Psoas muscle (tissue), 8 donors: ENCODE data around the gene MSH2. TPM values are rescaled to one million over a fixed set of nuclear protein-coding genes. Genes with fewer than 3 reads are reported as not detected.
"Not testable (repeated sequence)": the region's sequence is repeated elsewhere in the genome, so short reads cannot be mapped to it uniquely, and the experiment has no call there.

ENCODE experiments used
- ATAC-seq, 4 donors: fragments of 200-7000 bp; cut with Tn5 transposase; one replicate each; pipeline ENCODE4 v1.9.1; 2020; ENCODE audit warnings: moderate library complexity in 3 of 4, mild to moderate bottlenecking in 2 of 4
- DNase-seq, 2 donors: peaks; one replicate each; pipeline ENCODE4 v3.0.0-alpha.2; 2020
- H3K27ac ChIP-seq: fragments of 200-600 bp; one replicate; pipeline ENCODE4 v1.8.0; 2022
- H3K27me3 ChIP-seq, 3 donors: fragments of 200-600 bp in 1 of 3; one replicate each; pipeline versions ENCODE4 v1.6.1 to v1.8.0; 2013 to 2022; ENCODE audit warnings: low read length in 2 of 3, mild to moderate bottlenecking in 2 of 3, moderate library complexity in 1 of 3; ENCODE audit not compliant: insufficient read depth in 3 of 3
- H3K36me3 ChIP-seq, 2 donors: fragments of 200-600 bp in 1 of 2; one replicate each; pipeline versions ENCODE4 v1.6.1 to v1.8.0; 2013 to 2022; ENCODE audit warnings: low read depth in 1 of 2, mild to moderate bottlenecking in 1 of 2, moderate library complexity in 1 of 2; ENCODE audit not compliant: insufficient read depth in 1 of 2
- H3K4me1 ChIP-seq: fragments of 200-600 bp; one replicate; pipeline ENCODE4 v1.8.0; 2022
- H3K4me3 ChIP-seq: fragments of 200-600 bp; one replicate; pipeline ENCODE4 v1.8.0; 2022; ENCODE audit warnings: mild to moderate bottlenecking
- H3K9me3 ChIP-seq: fragments of 200-600 bp; one replicate; pipeline ENCODE4 v1.8.0; 2022
- WGBS, 3 donors: extraction: QIAGEN DNeasy Blood & Tissue Kit; methylation state at CpG; one replicate each; pipeline versions ENCODE4 v1.1.6 to v1.1.7; 2013; 5-methylcytosine and 5-hydroxymethylcytosine counted together
- intact Hi-C, 2 donors: fragments of 100-400 bp; cut with DNase I; formaldehyde crosslinking; loops; one replicate each; pipeline versions ENCODE4 v1.11.0 to v1.14.2; 2022
- polyA plus RNA-seq, 3 donors: library from polyadenylated mRNA; stranded (reverse); fragments of 200-250 nt; gene quantifications; one replicate each; pipeline ENCODE4 v1.2.3, GENCODE V29; 2013
- total RNA-seq, 4 donors: library from RNA; stranded (reverse); fragmentation: NEBNext Ultra II Directional in 2 of 4; extraction: Animal tissue kit (Norgen Biotek cat#: 25700) in 2 of 4; gene quantifications; one replicate each; pipeline versions ENCODE4 v1.2.1 to v1.2.4, GENCODE V29; 2021 to 2023
- TF ChIP-seq, protein P1 (sequence below): fragments of 200-600 bp; IDR thresholded peaks from one replicate; pipeline ENCODE4 v1.8.0; 2022; ENCODE audit warnings: antibody characterized with exemption
- donor health status: healthy with polysubstance abuse.
- donor health status: DM: no; HTN: no; CAD: no; lungs with moderate emphysema.
- donor health status: Bipolar disorder and iron deficiency.
- donor health status: healthy.
- donor health status: DM: yes; HTN: yes; CAD: no.
- donor health status: DM: no; HTN: no; CAD: no.
- donor health status: DM: no; HTN: no; CAD: no.
- donor health status: DM: yes; HTN: yes; CAD: no.

MSH2 gene
- total and polyA plus RNA-seq, 7 donors = 3.2 to 10.8 (median 7.6) TPM

GRCh38 chr2:47359375-47359868, 43.5 kb upstream of the MSH2 start:
- WGBS, 3 donors = 85 to 88% (median 87%) methylated on average over 10 of the region's 10 CpGs
- TF ChIP-seq, protein P1, sequence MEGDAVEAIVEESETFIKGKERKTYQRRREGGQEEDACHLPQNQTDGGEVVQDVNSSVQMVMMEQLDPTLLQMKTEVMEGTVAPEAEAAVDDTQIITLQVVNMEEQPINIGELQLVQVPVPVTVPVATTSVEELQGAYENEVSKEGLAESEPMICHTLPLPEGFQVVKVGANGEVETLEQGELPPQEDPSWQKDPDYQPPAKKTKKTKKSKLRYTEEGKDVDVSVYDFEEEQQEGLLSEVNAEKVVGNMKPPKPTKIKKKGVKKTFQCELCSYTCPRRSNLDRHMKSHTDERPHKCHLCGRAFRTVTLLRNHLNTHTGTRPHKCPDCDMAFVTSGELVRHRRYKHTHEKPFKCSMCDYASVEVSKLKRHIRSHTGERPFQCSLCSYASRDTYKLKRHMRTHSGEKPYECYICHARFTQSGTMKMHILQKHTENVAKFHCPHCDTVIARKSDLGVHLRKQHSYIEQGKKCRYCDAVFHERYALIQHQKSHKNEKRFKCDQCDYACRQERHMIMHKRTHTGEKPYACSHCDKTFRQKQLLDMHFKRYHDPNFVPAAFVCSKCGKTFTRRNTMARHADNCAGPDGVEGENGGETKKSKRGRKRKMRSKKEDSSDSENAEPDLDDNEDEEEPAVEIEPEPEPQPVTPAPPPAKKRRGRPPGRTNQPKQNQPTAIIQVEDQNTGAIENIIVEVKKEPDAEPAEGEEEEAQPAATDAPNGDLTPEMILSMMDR = no peak

DNA sequence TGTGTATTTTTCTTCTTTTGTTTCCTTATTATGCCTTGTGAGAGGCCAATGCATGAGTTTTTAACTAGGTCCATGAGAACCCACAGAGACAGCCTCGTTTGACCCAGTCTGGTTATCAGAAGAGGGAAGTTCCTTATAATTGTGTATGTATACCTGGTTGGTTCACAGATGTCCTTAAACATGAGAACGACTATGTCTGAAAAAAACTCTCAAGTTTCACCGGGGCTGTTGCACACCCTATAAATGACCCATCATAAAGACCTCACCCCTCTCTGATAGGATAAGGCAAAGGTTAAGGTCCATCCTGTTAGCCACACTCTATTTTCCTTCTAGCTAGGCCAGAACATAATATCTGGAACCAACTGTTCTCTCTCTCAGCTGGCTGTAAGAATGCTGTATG, 42.7 kb upstream of the MSH2 start:
- no peak for DNase-seq
- H3K27me3 ChIP-seq = no peaks in the 10 kb centered on the region
- ATAC-seq = no peak
- H3K36me3 ChIP-seq = no peaks in the 10 kb centered on the region
- 43 to 50% (median 50%) methylated on average over 3 of the region's 3 CpGs for WGBS, 3 donors
- TF ChIP-seq, protein P1 = no peak
- intact Hi-C loops = no loop called here
- H3K9me3 ChIP-seq = no peaks in the 10 kb centered on the region
- H3K27ac ChIP-seq = no peak overlapping the region
- H3K4me3 ChIP-seq = no peak overlapping the region
- H3K4me1 ChIP-seq = no peaks in the 10 kb centered on the region

More at GRCh38 chr2:47359375-47359868, 43.5 kb upstream of the MSH2 start:
- H3K36me3 ChIP-seq = no peaks in the 10 kb centered on the region
- no peaks in the 10 kb centered on the region for H3K4me1 ChIP-seq
- no peaks in the 10 kb centered on the region for H3K27me3 ChIP-seq
- H3K9me3 ChIP-seq = no peaks in the 10 kb centered on the region
- H3K27ac ChIP-seq = no peak overlapping the region
- no peak for DNase-seq
- H3K4me3 ChIP-seq = no peak overlapping the region
- intact Hi-C loops = no loop called here
- ATAC-seq = no peak

- Histone ChIP-seq H3K9me3 (no peaks in the 10 kb centered on the region), H3K27me3 (no peaks in the 10 kb centered on the region), H3K27ac (no peak overlapping the region), H3K4me3 (no peak overlapping the region), H3K4me1 (no peaks in the 10 kb centered on the region), H3K36me3 (no peaks in the 10 kb centered on the region)
- ATAC-seq (no peak), DNase-seq (no peak)
- TF ChIP-seq, protein P1 = no peak
- 93 to 94% (median 93%) methylated on average over 3 of the region's 3 CpGs for WGBS, 3 donors
- intact Hi-C loops = no loop called here
Observed at GRCh38 chr2:47360927-47361326, 42.0 kb upstream of the MSH2 start.

GRCh38 chr2:47361505-47362229, 41.3 kb upstream of the MSH2 start:
- H3K4me1 ChIP-seq, H3K27ac ChIP-seq, H3K36me3 ChIP-seq, ATAC-seq, H3K9me3 ChIP-seq, H3K27me3 ChIP-seq, intact Hi-C loops, DNase-seq, H3K4me3 ChIP-seq: not testable (repeated sequence)
- 88 to 92% (median 91%) methylated on average over 10 of the region's 10 CpGs for WGBS, 3 donors

DNA sequence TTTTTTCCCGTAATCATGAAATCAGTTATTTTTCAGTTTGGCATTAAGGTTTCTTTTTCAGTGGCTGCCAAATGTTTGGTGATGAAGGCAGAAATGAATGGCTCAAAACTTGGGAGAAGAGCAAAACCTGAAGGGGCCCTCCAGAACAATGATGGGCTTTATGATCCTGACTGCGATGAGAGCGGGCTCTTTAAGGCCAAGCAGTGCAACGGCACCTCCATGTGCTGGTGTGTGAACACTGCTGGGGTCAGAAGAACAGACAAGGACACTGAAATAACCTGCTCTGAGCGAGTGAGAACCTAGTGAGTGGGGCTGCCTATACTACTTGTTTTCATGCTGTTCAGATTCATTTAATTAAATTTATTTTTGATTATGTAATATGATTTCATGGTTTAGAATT, 29.2 kb upstream of the MSH2 start:
- no peak for DNase-seq
- no peak for ATAC-seq
- TF ChIP-seq, protein P1 = no peak
- 38 to 52% (median 45%) methylated on average over 5 of the region's 5 CpGs for WGBS, 3 donors
- intact Hi-C loops = no loop called here
- H3K27me3 ChIP-seq = peaks cover 0 to 26% (median 6%) of the 10 kb centered on the region in 3 donors
- H3K4me1 ChIP-seq = peaks cover 5% of the 10 kb centered on the region
- H3K4me3 ChIP-seq = no peak overlapping the region
- no peak overlapping the region for H3K27ac ChIP-seq
- H3K9me3 ChIP-seq = no peaks in the 10 kb centered on the region
- H3K36me3 ChIP-seq = no peaks in the 10 kb centered on the region
